Measurements from ENCODE around the gene ARHGAP26. TPM values are rescaled to one million over a fixed set of nuclear protein-coding genes. Genes with fewer than 3 reads are reported as not detected.

The ARHGAP26 gene
- total RNA-seq, 1 experiment from 2014 or later, result 34.5 TPM

- ChIA-PET POLR2A (interaction anchor here (1.1 kb wide), 1 partner anchor 16 kb away, joined by 3 read pairs; no protein-coding TSS in a partner anchor), CTCF (interaction anchor here (1.5 kb wide), 1 partner anchor 24 kb away, joined by 4 read pairs; no protein-coding TSS in a partner anchor), RAD21 (ENCODE audit: low non-redundant PET in 1 of 2, low total read pairs in 2 of 2, uncharacterized antibody in 2 of 2, unreplicated experiment in 2 of 2) (no interaction called here)
- Histone ChIP-seq H3K4me1 (ENCODE audit: control insufficient read depth in 1 of 2, insufficient read depth in 2 of 2, low read length in 2 of 2) (peaks cover 24 to 31% of the 10 kb centered on the region in 2 experiments), H3K9me2 (ENCODE audit: insufficient read depth) (no peaks in the 10 kb centered on the region), H4K20me1 (ENCODE audit: insufficient read depth) (no peaks in the 10 kb centered on the region), H3K4me2 (ENCODE audit: low read length) (no peak overlapping the region), H3K79me2 (ENCODE audit: insufficient read depth, low read length) (peaks cover 30% of the 10 kb centered on the region; the same call in 1 of the 2 replicates), H3K4me3 (replicated peaks in 1 of 2; ENCODE audit: low read depth in 1 of 2, low read length in 2 of 2) (no peak overlapping the region), H3K27me3 (ENCODE audit: insufficient read depth, low read length) (no peaks in the 10 kb centered on the region), H2AFZ (ENCODE audit: low read depth, low read length, poor library complexity, severe bottlenecking) (no peak overlapping the region), H3K27ac (ENCODE audit: low read depth, low read length) (no peak overlapping the region), H3K9ac (ENCODE audit: low read length) (no peak overlapping the region), H3K9me3 (ENCODE audit: control insufficient read depth in 1 of 2, insufficient read depth in 1 of 2, low read depth in 1 of 2, low read length in 2 of 2) (no peaks in the 10 kb centered on the region), H3K36me3 (ENCODE audit: control insufficient read depth in 1 of 2, insufficient read depth in 2 of 2, low read length in 2 of 2) (no peaks in the 10 kb centered on the region)
- intact Hi-C loops (cut with micrococcal nuclease), result no loop called here
- ATAC-seq, result no peak
- no TSS peak for BruUV-seq (replicated peaks)
- no peak for DNase-seq (ENCODE audit: low read depth, low spot score)
- TF ChIP-seq SRF (IDR thresholded peaks at IDR 0.05; ENCODE audit: low read depth) (no peak), EGR1 (IDR thresholded peaks at IDR 0.05; ENCODE audit: low read depth) (no peak), YY1 (IDR thresholded peaks at IDR 0.05; ENCODE audit: extremely low read depth, insufficient replicate concordance, low read depth, low read length) (no peak), TCF7L2 (IDR thresholded peaks at IDR 0.05; ENCODE audit: borderline replicate concordance, extremely low read depth, insufficient read depth, insufficient read length) (no peak), ZBTB33 (IDR thresholded peaks at IDR 0.05; ENCODE audit: extremely low read depth, insufficient replicate concordance, low read length) (no peak), ZFX (IDR thresholded peaks at IDR 0.05) (no peak), REST (IDR thresholded peaks at IDR 0.05; ENCODE audit: low read depth) (no peak), JUND (IDR thresholded peaks at IDR 0.05) (no peak), EZH2 (IDR thresholded peaks at IDR 0.05) (no peak), CBX3 (IDR thresholded peaks at IDR 0.05; ENCODE audit: low read depth) (no peak), ZNF274 (IDR thresholded peaks at IDR 0.05; ENCODE audit: low read depth, low read length) (no peak), SIN3A (IDR thresholded peaks at IDR 0.05; ENCODE audit: low read depth) (no peak)
- TF ChIP-seq, protein P1, sequence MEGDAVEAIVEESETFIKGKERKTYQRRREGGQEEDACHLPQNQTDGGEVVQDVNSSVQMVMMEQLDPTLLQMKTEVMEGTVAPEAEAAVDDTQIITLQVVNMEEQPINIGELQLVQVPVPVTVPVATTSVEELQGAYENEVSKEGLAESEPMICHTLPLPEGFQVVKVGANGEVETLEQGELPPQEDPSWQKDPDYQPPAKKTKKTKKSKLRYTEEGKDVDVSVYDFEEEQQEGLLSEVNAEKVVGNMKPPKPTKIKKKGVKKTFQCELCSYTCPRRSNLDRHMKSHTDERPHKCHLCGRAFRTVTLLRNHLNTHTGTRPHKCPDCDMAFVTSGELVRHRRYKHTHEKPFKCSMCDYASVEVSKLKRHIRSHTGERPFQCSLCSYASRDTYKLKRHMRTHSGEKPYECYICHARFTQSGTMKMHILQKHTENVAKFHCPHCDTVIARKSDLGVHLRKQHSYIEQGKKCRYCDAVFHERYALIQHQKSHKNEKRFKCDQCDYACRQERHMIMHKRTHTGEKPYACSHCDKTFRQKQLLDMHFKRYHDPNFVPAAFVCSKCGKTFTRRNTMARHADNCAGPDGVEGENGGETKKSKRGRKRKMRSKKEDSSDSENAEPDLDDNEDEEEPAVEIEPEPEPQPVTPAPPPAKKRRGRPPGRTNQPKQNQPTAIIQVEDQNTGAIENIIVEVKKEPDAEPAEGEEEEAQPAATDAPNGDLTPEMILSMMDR (IDR thresholded peaks at IDR 0.05 in 2 of 3, conservative IDR thresholded peaks at IDR 0.05 in 1 of 3; ENCODE audit: borderline replicate concordance in 1 of 3, insufficient read depth in 1 of 3, low read depth in 2 of 3, low read length in 2 of 3), result no peak
Observed at GRCh38 chr5:142842994-142843905, 73.1 kb downstream of the ARHGAP26 start.
